Left renal pelvis (tissue), 4 donors: ENCODE measurements around the gene UCP3. TPM values are rescaled to one million over a fixed set of nuclear protein-coding genes. Genes with fewer than 3 reads are reported as not detected.
A peak's percentile ranks its signal among the peaks of the same experiment; 100 is the strongest.

ENCODE experiments used
- DNase-seq, 4 donors: peaks; one replicate each; pipeline ENCODE4 v3.0.0-alpha.2; 2013; ENCODE audit warnings: low read depth in 4 of 4, low spot score in 3 of 4
- polyA plus RNA-seq, 4 donors: library from polyadenylated mRNA; unstranded; fragments of 120-200 nt; gene quantifications; one replicate each; pipeline ENCODE4 v1.2.1, GENCODE V29; 2013; ENCODE audit not compliant: insufficient read length in 4 of 4

UCP3 gene
- polyA plus RNA-seq, 4 donors = 1.6 to 4.5 (median 2.5) TPM

DNA sequence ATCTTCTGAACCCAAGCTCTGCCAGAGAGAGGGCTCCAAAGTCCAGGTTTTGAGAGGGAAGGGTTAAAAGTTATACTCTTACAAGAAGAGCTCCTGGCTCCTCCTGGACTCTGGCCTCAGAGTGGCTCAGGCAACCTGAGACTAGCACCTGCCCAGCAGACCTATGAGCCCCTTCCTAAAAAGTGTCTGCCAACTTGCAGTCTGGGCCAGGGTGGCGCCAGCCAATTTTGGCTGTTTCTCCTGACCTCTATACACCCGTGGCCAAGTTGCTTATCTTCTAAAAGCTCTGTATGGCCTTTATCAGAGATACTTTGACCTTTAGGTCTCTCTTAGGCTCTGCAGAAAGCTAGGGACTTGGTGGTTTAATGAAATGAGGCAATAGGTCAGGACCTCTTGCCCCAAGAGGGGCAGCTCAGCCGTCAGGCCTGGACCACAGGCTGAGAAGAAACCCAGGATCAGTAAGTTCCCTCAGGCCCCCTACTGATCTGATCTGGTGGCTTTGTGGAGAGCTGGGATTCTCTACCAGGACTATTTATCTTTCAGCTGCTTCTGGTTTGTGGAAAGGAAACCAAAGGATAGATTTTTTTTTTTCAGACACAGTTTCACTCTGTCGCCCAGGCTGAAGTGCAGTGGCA is 10.3 kb upstream of the UCP3 start:
- no peak for DNase-seq

GRCh38 chr11:74018331-74019005 is 9.6 kb upstream of the UCP3 start:
- peak in 3 of 4 donors; percentile 1 to 7 (median 6) for DNase-seq

- no peak for DNase-seq
Observed at GRCh38 chr11:74017631-74018030, 8.7 kb upstream of the UCP3 start.

DNA sequence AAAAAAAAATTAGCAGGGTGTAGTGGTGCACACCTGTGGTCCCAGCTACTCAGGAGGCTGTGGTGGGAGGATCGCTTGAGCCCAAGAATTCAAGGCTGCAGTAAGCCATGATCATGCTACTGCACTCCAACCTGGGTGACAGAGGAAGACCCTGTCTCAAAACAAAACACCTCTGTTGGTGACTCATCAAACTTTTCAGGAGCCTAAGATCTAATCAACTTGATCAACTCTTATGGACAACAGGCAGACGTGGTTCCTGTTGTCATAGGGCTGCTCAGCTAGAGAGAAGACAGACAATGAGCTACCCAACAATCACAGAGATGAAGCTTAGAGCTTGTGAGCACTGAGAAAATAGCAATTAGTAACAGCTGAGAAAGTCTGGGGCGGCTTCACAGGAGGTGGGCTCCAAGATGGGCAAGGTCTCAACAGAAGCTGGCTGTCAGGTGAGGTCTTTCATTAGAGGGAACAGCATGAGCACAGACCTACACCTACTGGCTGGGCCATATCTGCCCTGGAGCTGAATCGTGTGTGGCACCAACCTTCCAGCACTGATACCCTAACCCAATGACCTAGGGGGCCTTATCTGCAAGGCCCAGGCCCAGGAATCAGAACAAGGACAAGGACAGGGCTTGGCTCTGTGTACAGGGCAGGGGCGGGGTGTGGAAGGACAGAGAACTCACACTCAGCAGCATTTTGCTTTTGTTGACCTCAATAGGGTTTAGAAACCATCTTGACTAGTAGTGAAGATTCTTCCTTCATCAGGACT is 7.2 kb upstream of the UCP3 start:
- no peak for DNase-seq

DNA sequence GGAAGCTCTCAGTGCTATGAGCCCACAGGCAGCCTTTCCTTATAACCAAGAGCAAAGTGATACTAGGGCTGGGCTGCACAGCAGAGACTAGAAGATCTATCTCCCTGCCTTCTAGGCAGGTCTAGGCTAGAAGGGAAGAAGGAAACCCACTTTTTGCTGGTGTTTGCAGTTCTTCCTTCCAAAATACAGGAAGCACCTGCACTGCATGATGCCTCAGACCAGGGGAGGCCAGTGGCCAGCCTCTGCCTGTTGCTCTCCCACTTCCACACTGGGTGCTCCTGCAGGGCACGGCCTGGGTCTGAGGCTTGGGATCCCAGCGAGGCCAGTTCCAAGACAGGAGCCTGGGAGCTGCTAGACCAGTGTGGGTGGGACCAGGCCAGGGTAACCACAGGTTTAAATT is 6.0 kb upstream of the UCP3 start:
- no peak for DNase-seq

GRCh38 chr11:74013141-74013540 is 4.3 kb upstream of the UCP3 start:
- no peak for DNase-seq

DNA sequence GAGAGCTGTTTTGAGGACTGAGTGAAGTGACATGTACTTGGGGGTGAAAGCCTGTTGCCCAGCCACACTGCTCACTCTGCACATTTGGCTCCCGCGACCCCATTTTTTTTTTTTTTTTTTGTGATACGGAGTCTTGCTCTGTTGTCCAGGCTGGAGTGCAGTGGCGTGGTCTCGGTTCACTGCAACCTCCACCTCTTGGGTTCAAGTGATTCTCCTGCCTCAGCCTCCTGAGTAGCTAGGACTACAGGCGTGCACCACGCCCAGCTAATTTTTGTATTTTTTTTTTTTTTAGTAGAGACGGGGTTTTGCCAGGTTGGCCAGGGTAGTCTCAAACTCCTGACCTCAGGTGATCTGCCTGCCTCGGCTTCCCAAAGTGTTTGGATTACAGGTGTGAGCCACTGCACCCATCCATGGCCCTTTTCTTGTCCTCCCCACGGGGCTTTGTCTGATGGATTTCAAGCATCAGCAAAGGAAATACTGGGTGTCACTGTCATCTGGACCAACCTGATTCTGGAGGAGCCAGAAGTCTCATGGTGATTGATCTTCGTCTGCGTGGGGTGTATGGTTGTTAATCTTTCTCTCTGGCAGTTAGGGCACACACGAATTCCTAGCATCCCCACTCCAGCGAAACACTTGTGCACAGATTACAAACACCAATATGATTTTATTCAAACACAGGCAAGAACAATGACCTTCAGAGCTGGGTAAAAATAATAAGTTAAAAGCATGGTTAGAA is 3.4 kb upstream of the UCP3 start:
- DNase-seq = no peak

DNA sequence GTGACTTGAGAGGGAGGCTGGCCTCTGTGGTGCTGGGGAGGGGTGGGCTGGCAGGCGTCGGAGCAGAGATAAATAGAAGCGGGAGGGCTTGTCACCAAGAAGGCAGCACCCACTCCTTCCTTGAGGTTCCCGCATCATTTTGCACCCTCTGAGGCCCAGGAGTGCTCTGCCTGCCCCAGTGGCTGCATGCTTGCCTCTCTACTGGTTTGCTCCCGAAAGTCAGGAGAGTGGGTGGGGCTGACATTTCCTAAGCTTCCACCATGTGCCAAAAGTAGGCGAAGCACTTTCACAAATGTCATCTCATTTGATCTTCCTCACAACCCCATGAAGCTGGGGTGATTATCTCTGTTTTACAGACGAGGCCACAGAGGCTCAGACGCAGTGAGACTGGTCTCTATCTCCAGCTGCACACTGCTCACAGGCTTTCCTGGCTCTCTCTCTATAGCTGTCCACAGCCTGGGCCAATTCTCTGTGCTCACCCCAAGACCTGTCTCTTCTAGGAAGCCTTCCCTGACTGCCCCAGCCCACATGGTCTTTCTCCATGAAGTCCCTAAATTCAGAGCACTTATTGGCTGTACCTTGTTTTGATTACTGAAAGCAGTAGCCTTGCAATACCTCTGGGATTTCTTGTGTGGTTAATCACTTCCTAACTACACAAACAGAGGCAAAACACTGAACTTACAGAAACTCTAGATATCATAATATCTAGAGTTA is 2.6 kb upstream of the UCP3 start:
- no peak for DNase-seq

DNA sequence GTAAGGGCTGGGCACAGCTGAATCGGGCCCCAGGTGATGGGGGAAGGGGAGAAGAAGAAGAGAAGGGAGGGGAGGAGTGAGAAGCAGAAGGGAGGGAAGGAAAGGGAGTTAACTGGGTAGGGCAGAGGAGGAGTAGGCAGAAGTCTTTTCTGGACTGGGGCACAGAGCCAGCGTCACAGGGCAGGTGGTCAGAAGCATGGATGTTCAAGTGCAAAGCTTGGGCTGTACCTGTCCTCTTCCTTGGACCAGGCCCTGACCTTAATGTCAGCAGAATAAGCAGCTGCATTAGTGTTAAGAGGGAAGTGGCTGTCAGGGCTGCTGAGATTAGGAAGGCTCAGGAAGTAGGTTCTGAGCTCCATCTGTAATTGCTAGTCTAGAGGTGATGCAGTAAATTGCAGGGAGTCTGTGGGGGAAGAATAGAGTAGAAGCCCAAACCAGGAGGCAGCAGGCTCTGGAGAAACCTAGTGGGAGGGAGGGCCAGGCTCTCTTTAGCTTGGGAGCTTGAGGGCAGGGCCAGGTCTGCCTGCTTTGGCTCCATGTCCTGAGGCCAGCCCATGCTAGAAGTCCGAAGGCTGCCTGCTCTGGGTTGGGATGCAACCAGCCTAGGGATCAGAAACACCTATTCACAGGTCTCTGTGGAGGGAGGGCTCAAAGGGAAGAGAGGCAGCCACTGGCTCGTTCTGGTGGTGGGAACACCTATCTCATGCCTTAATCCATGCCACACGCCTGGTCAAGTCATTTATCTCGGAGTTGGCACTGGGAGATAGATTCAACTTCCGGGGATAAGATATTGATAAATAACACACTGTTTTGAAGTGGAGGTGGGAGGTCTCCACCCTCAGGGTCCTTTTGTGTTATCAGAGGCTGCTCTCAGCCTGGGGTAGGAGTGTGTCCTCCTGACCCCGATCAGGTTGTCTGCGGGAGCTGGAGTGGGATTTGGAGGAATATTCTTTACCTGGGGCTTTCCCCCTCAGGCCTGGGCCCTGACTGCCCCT is 1.7 kb upstream of the UCP3 start:
- no peak for DNase-seq

- no peak for DNase-seq
Observed at GRCh38 chr11:74009675-74010305, 905 bp upstream of the UCP3 start.

GRCh38 chr11:74009230-74009547 is 304 bp upstream of the UCP3 start:
- DNase-seq = no peak

- DNase-seq = no peak
Observed at GRCh38 chr11:74007691-74008372, 1.1 kb downstream of the UCP3 start.

- DNase-seq = no peak
Observed at GRCh38 chr11:74006743-74007304, 2.1 kb downstream of the UCP3 start.

- DNase-seq = no peak
Observed at GRCh38 chr11:74005721-74006517, 3.0 kb downstream of the UCP3 start.

- no peak for DNase-seq
Observed at GRCh38 chr11:74004759-74005615, 3.9 kb downstream of the UCP3 start.

GRCh38 chr11:74004046-74004695 is 4.7 kb downstream of the UCP3 start:
- DNase-seq = no peak
